ENCODE measurements around the gene ZSCAN21. TPM values are rescaled to one million over a fixed set of nuclear protein-coding genes. Genes with fewer than 3 reads are reported as not detected.

The ZSCAN21 gene
- total RNA-seq, 4 donors from 2014 or later, result 12.9 to 18.0 (median 16.5) TPM

DNA sequence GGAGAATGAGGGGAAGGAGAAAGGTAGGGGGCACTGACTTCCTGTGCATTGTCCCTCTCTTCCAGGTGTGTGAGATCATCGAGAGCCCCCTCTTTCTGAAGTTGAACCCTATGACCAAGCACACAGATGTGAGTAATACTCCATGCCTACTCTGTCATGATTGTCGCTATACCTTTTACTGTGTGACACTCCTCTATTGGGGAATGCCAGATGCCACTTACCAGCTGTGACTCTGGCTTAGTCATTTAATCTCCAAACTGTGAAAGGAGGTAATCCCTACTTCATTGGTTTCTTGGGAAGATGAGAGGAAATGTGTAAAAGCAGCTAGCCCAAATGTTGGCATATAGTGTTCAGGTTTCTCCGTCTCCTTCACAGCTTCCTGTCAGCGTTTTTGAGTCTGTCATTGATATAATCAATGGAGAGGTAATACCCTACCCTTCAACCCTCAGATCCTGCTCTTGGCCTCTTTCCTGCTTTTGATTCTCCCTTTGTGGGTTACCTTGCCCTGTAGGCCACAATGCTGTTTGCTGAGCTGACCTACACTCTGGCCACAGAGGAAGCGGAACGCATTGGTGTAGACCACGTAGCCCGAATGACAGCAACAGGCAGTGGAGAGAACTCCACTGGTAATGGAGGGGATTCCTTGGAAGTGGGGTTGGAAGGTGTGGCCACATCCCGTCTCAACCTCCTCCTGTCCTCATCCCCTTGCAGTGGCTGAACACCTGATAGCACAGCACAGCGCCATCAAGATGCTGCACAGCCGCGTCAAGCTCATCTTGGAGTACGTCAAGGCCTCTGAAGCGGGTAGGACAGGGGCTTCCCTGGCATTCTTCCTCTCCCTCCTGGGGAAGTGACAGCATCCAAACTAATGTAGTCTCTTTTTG, 41.2 kb downstream of the ZSCAN21 start:
- TF ChIP-seq EP300 (IDR thresholded peaks at IDR 0.05), result no peak
- Histone ChIP-seq H3K4me1 (peaks cover 0 to 37% (median 8%) of the 10 kb centered on the region in 4 donors), H3K36me3 (peaks cover 7 to 58% (median 18%) of the 10 kb centered on the region in 3 donors), H3K4me3 (no peak overlapping the region), H3K9me3 (no peaks in the 10 kb centered on the region), H3K27ac (no peak overlapping the region), H3K27me3 (no peaks in the 10 kb centered on the region)
- DNase-seq (ENCODE audit: low spot score in 2 of 2), result no peak
- 85 to 89% methylated on average over 14 of the region's 14 CpGs for WGBS, 2 donors

DNA sequence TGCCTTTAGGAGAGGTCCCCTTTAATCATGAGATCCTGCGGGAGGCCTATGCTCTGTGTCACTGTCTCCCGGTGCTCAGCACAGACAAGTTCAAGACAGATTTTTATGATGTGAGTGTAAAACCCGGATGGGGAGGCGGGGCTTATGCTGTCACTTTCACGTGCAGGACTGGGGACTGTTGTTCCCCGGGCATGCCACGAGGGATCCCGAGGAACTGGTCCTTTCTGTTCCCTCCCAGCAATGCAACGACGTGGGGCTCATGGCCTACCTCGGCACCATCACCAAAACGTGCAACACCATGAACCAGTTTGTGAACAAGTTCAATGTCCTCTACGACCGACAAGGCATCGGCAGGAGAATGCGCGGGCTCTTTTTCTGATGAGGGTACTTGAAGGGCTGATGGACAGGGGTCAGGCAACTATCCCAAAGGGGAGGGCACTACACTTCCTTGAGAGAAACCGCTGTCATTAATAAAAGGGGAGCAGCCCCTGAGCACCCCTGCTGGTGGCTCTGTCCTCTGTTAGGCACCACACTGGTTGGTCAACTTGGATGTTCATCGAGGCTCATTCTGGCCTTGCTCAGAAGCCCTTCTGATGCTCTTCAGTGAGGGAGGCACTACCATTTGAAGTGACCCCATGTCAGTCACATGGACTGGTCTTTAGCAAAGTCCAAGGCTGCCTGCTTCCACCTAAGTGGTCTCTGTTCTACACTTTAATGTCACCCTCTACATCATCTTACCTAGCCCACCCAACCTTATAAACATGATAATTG, 42.0 kb downstream of the ZSCAN21 start:
- no peaks in the 10 kb centered on the region for H3K27me3 ChIP-seq
- H3K27ac ChIP-seq, result no peak overlapping the region
- 49 to 57% methylated on average over 19 of the region's 19 CpGs for WGBS, 2 donors
- DNase-seq (ENCODE audit: low spot score in 2 of 2), result no peak
- no peak overlapping the region for H3K4me3 ChIP-seq
- H3K9me3 ChIP-seq, result no peaks in the 10 kb centered on the region
- peaks cover 7 to 66% (median 25%) of the 10 kb centered on the region in 3 donors for H3K36me3 ChIP-seq
- TF ChIP-seq, protein P1, sequence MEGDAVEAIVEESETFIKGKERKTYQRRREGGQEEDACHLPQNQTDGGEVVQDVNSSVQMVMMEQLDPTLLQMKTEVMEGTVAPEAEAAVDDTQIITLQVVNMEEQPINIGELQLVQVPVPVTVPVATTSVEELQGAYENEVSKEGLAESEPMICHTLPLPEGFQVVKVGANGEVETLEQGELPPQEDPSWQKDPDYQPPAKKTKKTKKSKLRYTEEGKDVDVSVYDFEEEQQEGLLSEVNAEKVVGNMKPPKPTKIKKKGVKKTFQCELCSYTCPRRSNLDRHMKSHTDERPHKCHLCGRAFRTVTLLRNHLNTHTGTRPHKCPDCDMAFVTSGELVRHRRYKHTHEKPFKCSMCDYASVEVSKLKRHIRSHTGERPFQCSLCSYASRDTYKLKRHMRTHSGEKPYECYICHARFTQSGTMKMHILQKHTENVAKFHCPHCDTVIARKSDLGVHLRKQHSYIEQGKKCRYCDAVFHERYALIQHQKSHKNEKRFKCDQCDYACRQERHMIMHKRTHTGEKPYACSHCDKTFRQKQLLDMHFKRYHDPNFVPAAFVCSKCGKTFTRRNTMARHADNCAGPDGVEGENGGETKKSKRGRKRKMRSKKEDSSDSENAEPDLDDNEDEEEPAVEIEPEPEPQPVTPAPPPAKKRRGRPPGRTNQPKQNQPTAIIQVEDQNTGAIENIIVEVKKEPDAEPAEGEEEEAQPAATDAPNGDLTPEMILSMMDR (IDR thresholded peaks at IDR 0.05), result no peak
- no peak for TF ChIP-seq POLR2A (IDR thresholded peaks at IDR 0.05)
- TF ChIP-seq EP300 (IDR thresholded peaks at IDR 0.05), result no peak
- H3K4me1 ChIP-seq, result peaks cover 0 to 37% (median 8%) of the 10 kb centered on the region in 4 donors

DNA sequence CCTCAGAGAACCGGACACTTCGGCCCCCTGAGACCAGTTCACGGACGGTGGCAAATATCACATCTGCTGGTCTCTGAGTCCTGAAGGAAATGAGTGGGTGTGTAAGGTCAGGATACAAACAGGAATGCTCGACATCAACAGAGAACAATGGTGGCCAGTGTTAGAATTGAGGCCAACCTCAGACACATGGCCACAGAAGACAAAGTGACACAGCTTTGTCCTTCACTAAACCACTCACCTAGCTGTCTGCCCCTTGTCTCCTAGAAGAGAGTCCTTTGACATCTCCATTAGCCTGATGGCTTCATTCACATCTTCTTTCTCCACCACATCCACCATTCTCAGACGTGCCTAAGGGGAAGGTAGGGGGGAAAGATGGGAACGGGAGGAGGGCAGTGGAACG, 43.5 kb downstream of the ZSCAN21 start:
- Histone ChIP-seq H3K27ac (peak overlapping the region in 1 of 4 donors; percentile 61), H3K4me3 (no peak overlapping the region), H3K9me3 (no peaks in the 10 kb centered on the region), H3K4me1 (peaks cover 0 to 34% (median 8%) of the 10 kb centered on the region in 4 donors), H3K36me3 (peaks cover 7 to 81% (median 38%) of the 10 kb centered on the region in 3 donors), H3K27me3 (no peaks in the 10 kb centered on the region)
- TF ChIP-seq, protein P1 (IDR thresholded peaks at IDR 0.05), result no peak
- no peak for TF ChIP-seq POLR2A (IDR thresholded peaks at IDR 0.05)
- TF ChIP-seq EP300 (IDR thresholded peaks at IDR 0.05), result no peak
- DNase-seq (ENCODE audit: low spot score in 2 of 2), result no peak
- WGBS, 2 donors, result 17 to 39% methylated on average over 8 of the region's 8 CpGs

DNA sequence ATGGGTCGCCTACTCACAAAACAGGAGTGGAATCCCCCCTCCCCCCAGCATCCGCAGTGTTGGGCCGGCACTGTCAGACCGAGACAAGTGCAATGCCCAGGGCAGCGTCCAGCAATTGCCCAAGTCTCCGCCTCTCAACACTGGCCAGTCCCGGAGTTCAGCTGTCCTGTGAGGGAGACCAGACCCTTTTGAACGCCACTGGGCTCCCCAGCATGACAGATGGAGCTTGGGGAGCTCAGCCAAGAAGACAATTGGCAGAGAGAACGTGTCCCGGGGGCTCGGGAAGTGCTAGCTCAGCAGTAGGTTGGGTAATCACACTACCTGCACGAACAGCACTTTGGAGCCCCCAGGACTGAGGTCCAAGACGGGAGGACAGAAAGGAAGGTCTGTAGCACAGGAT, 43.9 kb downstream of the ZSCAN21 start:
- no peak overlapping the region for H3K4me3 ChIP-seq
- peaks cover 0 to 34% (median 3%) of the 10 kb centered on the region in 4 donors for H3K4me1 ChIP-seq
- peaks cover 7 to 85% (median 43%) of the 10 kb centered on the region in 3 donors for H3K36me3 ChIP-seq
- no peak for DNase-seq (ENCODE audit: low spot score in 2 of 2)
- no peaks in the 10 kb centered on the region for H3K9me3 ChIP-seq
- WGBS, 2 donors, result 51 to 52% methylated on average over 11 to 12 of the region's 13 CpGs
- TF ChIP-seq, protein P1 (IDR thresholded peaks at IDR 0.05), result no peak
- TF ChIP-seq EP300 (IDR thresholded peaks at IDR 0.05) (no peak), POLR2A (IDR thresholded peaks at IDR 0.05) (no peak)
- no peaks in the 10 kb centered on the region for H3K27me3 ChIP-seq
- H3K27ac ChIP-seq, result peak overlapping the region in 1 of 4 donors; percentile 61

DNA sequence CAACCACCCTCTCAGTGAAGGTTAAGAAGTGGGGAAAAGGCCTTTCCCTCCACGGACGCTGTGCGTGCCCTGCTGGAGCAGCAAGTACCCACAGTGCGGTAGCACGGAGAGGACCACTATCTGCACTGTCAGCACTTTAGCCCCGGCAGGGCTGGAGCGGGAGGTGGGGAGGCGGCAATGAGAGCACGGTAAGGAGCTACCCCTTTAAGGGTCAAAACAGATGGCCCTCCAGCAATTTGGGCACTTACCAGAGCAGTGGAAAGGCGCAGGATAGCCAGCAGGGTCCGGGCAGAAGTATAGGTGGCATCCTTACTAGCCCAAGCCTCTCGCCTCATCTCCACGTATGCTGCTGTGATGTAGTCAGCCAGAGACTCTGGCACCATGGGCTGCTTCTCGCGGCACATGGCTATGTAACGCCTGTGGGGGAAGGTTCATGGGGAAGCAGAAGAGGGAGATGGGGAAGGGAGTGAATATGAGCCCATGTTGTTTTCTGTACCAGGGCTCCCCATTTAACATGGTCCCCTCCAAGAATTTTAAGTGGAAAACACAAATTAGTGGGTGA, 44.4 kb downstream of the ZSCAN21 start:
- Histone ChIP-seq H3K27ac (peak overlapping the region in 1 of 4 donors; percentile 61), H3K9me3 (no peaks in the 10 kb centered on the region), H3K36me3 (peaks cover 7 to 90% (median 48%) of the 10 kb centered on the region in 3 donors), H3K4me3 (no peak overlapping the region), H3K27me3 (no peaks in the 10 kb centered on the region), H3K4me1 (peaks cover 0 to 39% (median 4%) of the 10 kb centered on the region in 4 donors)
- TF ChIP-seq POLR2A (IDR thresholded peaks at IDR 0.05) (no peak), EP300 (IDR thresholded peaks at IDR 0.05) (no peak)
- TF ChIP-seq, protein P1 (IDR thresholded peaks at IDR 0.05), result no peak
- DNase-seq (ENCODE audit: low spot score in 2 of 2), result no peak
- 69 to 82% methylated on average over 16 of the region's 16 CpGs for WGBS, 2 donors

All from tibial nerve (tissue), 4 donors.